GM10266 (cell line): ENCODE data around the gene TBRG4.

Source experiments
- DNase-seq: peaks from one replicate; pipeline ENCODE4 v3.0.0; 2012; ENCODE audit errors: extremely low spot score
- CTCF ChIP-seq: IDR thresholded peaks from 2 replicates; pipeline ENCODE4 v1.5.1; 2012; ENCODE audit warnings: mild to moderate bottlenecking, low read depth; ENCODE audit not compliant: control insufficient read depth, insufficient read depth; ENCODE audit errors: missing control alignments

The TBRG4 gene

GRCh38 chr7:45123913-45124710 is 12.6 kb upstream of the TBRG4 start:
- no peak for TF ChIP-seq CTCF
- no peak for DNase-seq

GRCh38 chr7:45122975-45123860 is 11.7 kb upstream of the TBRG4 start:
- DNase-seq = no peak

GRCh38 chr7:45119550-45119949 is 8.1 kb upstream of the TBRG4 start:
- TF ChIP-seq CTCF = no peak
- DNase-seq = no peak

More at GRCh38 chr7:45122975-45123860, 11.7 kb upstream of the TBRG4 start:
- no peak for TF ChIP-seq CTCF

GRCh38 chr7:45118889-45119331 is 7.4 kb upstream of the TBRG4 start:
- no peak for TF ChIP-seq CTCF
- DNase-seq = no peak

GRCh38 chr7:45118292-45118691 is 6.8 kb upstream of the TBRG4 start:
- no peak for TF ChIP-seq CTCF
- DNase-seq = no peak

- no peak for TF ChIP-seq CTCF
- no peak for DNase-seq
Measured at GRCh38 chr7:45117582-45117981, 6.1 kb upstream of the TBRG4 start.

GRCh38 chr7:45116048-45116447 is 4.6 kb upstream of the TBRG4 start:
- no peak for DNase-seq
- TF ChIP-seq CTCF = no peak
